PC-3 (cell line): ENCODE results near the gene NTRK2.

ENCODE experiments used
- EZH2 ChIP-seq: fragments of 300-600 bp; sonication (generic); IDR thresholded peaks from one replicate; pipeline ENCODE4 v1.6.1; 2017; ENCODE audit warnings: antibody characterized with exemption, mild to moderate bottlenecking, low read length; ENCODE audit not compliant: unreplicated experiment
- EZH2phosphoT487 ChIP-seq: fragments of 300-600 bp; sonication (generic); IDR thresholded peaks from 2 replicates; pipeline ENCODE4 v1.6.1; 2018; ENCODE audit warnings: mild to moderate bottlenecking, antibody characterized with exemption, low read length, borderline replicate concordance
- TF ChIP-seq, protein P1 (sequence below): fragments of 300-600 bp; sonication (generic); conservative IDR thresholded peaks from 2 replicates; pipeline ENCODE4 v1.5.1; 2017; ENCODE audit warnings: antibody characterized with exemption, low read depth, mild to moderate bottlenecking, low read length

DNA sequence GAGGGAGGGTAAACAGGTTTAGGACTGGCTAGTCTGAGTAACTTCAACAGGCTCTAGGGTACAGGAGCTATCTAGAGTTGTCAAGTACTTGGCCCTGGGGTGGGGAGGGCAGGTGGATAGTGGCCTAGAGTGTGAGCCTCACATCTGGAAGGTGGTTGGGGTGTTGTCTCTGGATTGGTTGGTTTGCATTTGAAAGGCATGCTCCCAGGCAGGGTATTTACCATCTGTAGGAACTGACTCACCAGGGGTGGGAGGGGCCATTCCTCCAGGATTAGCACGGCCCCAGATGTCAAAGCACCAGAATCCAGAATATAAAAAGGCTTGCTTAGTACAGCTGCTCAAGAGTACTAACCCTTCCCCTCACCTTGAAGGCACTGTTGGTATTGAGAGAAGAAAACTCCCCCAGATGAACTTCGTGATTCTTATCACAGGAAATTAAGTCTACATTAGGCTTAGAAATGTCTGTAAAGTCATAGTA, 193.3 kb downstream of the NTRK2 start:
- TF ChIP-seq, protein P1, sequence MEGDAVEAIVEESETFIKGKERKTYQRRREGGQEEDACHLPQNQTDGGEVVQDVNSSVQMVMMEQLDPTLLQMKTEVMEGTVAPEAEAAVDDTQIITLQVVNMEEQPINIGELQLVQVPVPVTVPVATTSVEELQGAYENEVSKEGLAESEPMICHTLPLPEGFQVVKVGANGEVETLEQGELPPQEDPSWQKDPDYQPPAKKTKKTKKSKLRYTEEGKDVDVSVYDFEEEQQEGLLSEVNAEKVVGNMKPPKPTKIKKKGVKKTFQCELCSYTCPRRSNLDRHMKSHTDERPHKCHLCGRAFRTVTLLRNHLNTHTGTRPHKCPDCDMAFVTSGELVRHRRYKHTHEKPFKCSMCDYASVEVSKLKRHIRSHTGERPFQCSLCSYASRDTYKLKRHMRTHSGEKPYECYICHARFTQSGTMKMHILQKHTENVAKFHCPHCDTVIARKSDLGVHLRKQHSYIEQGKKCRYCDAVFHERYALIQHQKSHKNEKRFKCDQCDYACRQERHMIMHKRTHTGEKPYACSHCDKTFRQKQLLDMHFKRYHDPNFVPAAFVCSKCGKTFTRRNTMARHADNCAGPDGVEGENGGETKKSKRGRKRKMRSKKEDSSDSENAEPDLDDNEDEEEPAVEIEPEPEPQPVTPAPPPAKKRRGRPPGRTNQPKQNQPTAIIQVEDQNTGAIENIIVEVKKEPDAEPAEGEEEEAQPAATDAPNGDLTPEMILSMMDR = no peak
- TF ChIP-seq EZH2phosphoT487 (no peak), EZH2 (no peak)
